Smooth muscle cell (in vitro differentiated cells): Measurements from ENCODE around the gene CDK14. TPM values are rescaled to one million over a fixed set of nuclear protein-coding genes. Genes with fewer than 3 reads are reported as not detected.

Experiments used
- DNase-seq: peaks from one replicate; lab custom pipeline; 2025; ENCODE audit not compliant: unreplicated experiment; lab: John Stamatoyannopoulos, UW
- H2AFZ ChIP-seq: fragments of 200-600 bp; sonication (generic); 2 replicates; pipeline ENCODE4 v1.6.0; 2016; ENCODE audit warnings: antibody characterized with exemption, low read depth, mild to moderate bottlenecking
- H3F3A ChIP-seq: fragments of 200-600 bp; sonication (generic); 2 replicates; pipeline ENCODE4 v1.6.0; 2017; ENCODE audit warnings: antibody characterized with exemption, low read depth
- H3K27ac ChIP-seq: fragments of 200-600 bp; sonication (generic); 2 replicates; pipeline ENCODE4 v1.5.1; 2016; ENCODE audit warnings: low read depth, mild to moderate bottlenecking
- H3K27me3 ChIP-seq: fragments of 200-600 bp; sonication (generic); 2 replicates; pipeline ENCODE4 v1.6.1; 2016; ENCODE audit warnings: low read depth, mild to moderate bottlenecking
- H3K36me3 ChIP-seq: fragments of 200-600 bp; sonication (generic); 2 replicates; pipeline ENCODE4 v1.5.1; 2016; ENCODE audit warnings: low read depth
- H3K4me1 ChIP-seq: fragments of 200-600 bp; sonication (generic); 2 replicates; pipeline ENCODE4 v1.5.1; 2016; ENCODE audit warnings: low read depth
- H3K4me2 ChIP-seq: fragments of 200-600 bp; sonication (generic); 2 replicates; pipeline ENCODE4 v1.6.0; 2016; ENCODE audit warnings: mild to moderate bottlenecking
- H3K4me3 ChIP-seq: fragments of 200-600 bp; sonication (generic); 2 replicates; pipeline ENCODE4 v1.5.1; 2016; ENCODE audit warnings: mild to moderate bottlenecking
- H3K79me2 ChIP-seq: fragments of 200-600 bp; sonication (generic); 2 replicates; pipeline ENCODE4 v1.6.0; 2016; ENCODE audit warnings: low read depth, mild to moderate bottlenecking
- H3K9ac ChIP-seq: fragments of 200-600 bp; sonication (generic); 2 replicates; pipeline ENCODE4 v1.6.0; 2016; ENCODE audit warnings: low read depth
- H3K9me3 ChIP-seq: fragments of 200-600 bp; sonication (generic); replicated peaks from 2 replicates; pipeline ENCODE4 v1.5.1; 2016; ENCODE audit warnings: low read depth
- H4K20me1 ChIP-seq: fragments of 200-600 bp; sonication (generic); 2 replicates; pipeline ENCODE4 v1.6.0; 2016; ENCODE audit warnings: low read depth
- WGBS: methylation state at CpG from one replicate; pipeline ENCODE4 v1.1.7; 2016; ENCODE audit warnings: low lambda C conversion rate; 5-methylcytosine and 5-hydroxymethylcytosine counted together
- polyA plus RNA-seq: library from polyadenylated mRNA; unstranded; fragments of >200 nt; fragmentation: Nextera tagmentation; extraction: Ambion mirVana; gene quantifications from 2 replicates; pipeline ENCODE4 v1.2.1, GENCODE V29; 2016
- total RNA-seq: library from RNA; depleted of rRNA; stranded (reverse); fragments of >200 nt; gene quantifications from 2 replicates; pipeline ENCODE4 v1.2.3, GENCODE V29; 2014
- TF ChIP-seq, protein P1 (sequence below): fragments of 200-600 bp; sonication (generic); IDR thresholded peaks from 2 replicates; pipeline ENCODE4 v1.5.1; 2017; ENCODE audit warnings: borderline replicate concordance, mild to moderate bottlenecking, antibody characterized with exemption; ENCODE audit not compliant: insufficient read depth, poor library complexity, severe bottlenecking

The CDK14 gene
- total and polyA plus RNA-seq, 2 experiments from 2014 or later, result 4.1 to 5.3 TPM

DNA sequence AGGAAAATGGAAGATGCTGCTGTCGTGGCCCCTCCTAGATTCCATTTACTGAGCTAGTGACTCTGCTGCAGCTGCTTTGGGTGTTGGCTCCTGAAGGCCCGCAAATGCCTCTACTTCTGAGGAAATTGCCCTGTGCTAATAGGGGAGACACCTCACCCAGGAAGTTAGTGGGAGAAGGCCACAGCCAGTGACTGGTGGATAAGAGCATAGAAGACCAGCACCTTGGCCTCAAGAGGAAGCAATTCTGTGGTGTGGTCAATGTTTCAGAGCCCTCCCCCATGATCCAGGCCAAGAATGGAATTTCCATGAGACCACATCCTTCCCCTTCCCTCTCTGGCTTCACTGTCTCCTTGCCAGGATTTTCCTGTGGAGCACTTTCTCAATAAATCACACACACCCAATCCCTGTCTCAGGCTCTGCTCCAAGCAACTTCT, 643.1 kb downstream of the CDK14 start:
- no peaks in the 10 kb centered on the region for H3K9me3 ChIP-seq
- H3K9ac ChIP-seq, result no peak overlapping the region
- TF ChIP-seq, protein P1, sequence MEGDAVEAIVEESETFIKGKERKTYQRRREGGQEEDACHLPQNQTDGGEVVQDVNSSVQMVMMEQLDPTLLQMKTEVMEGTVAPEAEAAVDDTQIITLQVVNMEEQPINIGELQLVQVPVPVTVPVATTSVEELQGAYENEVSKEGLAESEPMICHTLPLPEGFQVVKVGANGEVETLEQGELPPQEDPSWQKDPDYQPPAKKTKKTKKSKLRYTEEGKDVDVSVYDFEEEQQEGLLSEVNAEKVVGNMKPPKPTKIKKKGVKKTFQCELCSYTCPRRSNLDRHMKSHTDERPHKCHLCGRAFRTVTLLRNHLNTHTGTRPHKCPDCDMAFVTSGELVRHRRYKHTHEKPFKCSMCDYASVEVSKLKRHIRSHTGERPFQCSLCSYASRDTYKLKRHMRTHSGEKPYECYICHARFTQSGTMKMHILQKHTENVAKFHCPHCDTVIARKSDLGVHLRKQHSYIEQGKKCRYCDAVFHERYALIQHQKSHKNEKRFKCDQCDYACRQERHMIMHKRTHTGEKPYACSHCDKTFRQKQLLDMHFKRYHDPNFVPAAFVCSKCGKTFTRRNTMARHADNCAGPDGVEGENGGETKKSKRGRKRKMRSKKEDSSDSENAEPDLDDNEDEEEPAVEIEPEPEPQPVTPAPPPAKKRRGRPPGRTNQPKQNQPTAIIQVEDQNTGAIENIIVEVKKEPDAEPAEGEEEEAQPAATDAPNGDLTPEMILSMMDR, result no peak
- no peaks in the 10 kb centered on the region for H4K20me1 ChIP-seq
- H2AFZ ChIP-seq, result no peak overlapping the region
- no peak overlapping the region for H3K4me3 ChIP-seq
- peaks cover 3% of the 10 kb centered on the region for H3F3A ChIP-seq
- WGBS, result 58% methylated on average over 2 of the region's 2 CpGs
- H3K36me3 ChIP-seq, result no peaks in the 10 kb centered on the region
- H3K4me2 ChIP-seq, result no peak overlapping the region
- no peaks in the 10 kb centered on the region for H3K4me1 ChIP-seq
- no peak for DNase-seq
- H3K27ac ChIP-seq, result no peak overlapping the region
- H3K79me2 ChIP-seq, result no peaks in the 10 kb centered on the region
- peaks cover 4% of the 10 kb centered on the region for H3K27me3 ChIP-seq

DNA sequence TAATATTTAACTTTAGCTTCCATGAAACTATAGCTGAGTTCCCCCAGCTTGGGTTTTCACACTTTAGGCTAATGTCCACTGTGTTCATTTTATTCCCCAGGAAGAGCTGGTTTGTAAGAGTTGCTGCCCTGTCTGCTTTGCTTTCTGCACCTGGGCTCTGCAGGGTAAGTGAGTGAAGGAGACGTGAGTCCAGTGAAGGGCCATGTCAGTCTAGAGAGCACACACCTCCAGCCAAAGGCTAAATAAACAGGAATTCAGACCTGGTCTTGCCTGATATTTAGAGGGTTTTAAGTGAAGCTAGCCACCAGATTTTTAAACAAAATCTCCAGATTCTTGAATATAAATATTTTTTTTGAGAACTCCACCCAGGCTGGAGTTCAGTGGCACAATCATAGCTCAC, 643.7 kb downstream of the CDK14 start:
- Histone ChIP-seq H3K79me2 (no peaks in the 10 kb centered on the region), H3K9me3 (no peaks in the 10 kb centered on the region), H2AFZ (no peak overlapping the region), H3K27ac (no peak overlapping the region), H3F3A (peaks cover 3% of the 10 kb centered on the region), H3K4me1 (no peaks in the 10 kb centered on the region), H4K20me1 (no peaks in the 10 kb centered on the region), H3K27me3 (no peaks in the 10 kb centered on the region), H3K4me3 (no peak overlapping the region), H3K9ac (no peak overlapping the region), H3K36me3 (no peaks in the 10 kb centered on the region), H3K4me2 (no peak overlapping the region)
- DNase-seq, result no peak
- WGBS, result 96% methylated on average over 1 of the region's 1 CpG
- TF ChIP-seq, protein P1, result no peak

DNA sequence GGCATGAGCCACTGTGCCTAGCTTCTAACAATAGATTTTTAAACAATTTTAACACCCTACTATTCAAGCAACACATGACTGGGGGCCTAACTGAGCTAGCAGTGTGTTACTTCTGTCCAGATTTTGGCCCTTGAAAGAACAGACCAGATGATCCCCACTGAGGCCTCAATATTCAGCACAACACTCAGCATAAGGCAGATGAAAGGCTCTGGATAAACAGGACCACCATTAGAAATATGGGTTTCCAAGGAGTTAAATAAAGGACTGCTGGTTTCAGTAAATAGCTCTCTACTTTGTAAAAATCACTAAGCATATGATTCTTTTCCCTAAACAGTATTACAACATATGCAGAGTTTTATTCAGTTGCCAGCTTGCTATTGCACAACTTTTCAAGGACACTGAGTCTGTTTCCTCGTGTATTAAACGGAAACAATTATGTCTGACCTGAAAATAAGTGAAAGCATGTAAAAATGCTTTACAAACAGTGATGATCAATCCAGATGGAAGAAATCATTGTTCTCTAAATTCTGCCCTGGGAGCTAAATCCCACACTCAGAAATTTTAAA, 644.3 kb downstream of the CDK14 start:
- Histone ChIP-seq H4K20me1 (no peaks in the 10 kb centered on the region), H3K9me3 (no peaks in the 10 kb centered on the region), H2AFZ (peak overlapping the region; percentile 41), H3K27ac (no peak overlapping the region), H3K4me3 (no peak overlapping the region), H3F3A (peaks cover 3% of the 10 kb centered on the region), H3K79me2 (no peaks in the 10 kb centered on the region), H3K9ac (no peak overlapping the region), H3K4me1 (no peaks in the 10 kb centered on the region), H3K4me2 (no peak overlapping the region), H3K36me3 (no peaks in the 10 kb centered on the region), H3K27me3 (no peaks in the 10 kb centered on the region)
- no peak for DNase-seq
- TF ChIP-seq, protein P1, result no peak
- 55% methylated on average over 2 of the region's 2 CpGs for WGBS
